A673 (cell line): ENCODE data around the gene TMEM109. TPM values are rescaled to one million over a fixed set of nuclear protein-coding genes. Genes with fewer than 3 reads are reported as not detected.

Experiments
- BruUV-seq: library from RNA; stranded (reverse); fragments of 400-500 nt; replicated peaks from 2 replicates; lab custom pipeline; 2021; lab: Mats Ljungman, UMichigan
- CTCF ChIA-PET: fragments of 300-600 bp; sonication (Branson Sonifier 250); formaldehyde crosslinking; loops from one replicate; lab custom pipeline; 2022; ENCODE audit warnings: antibody characterized with exemption; lab: Charles Lee
- POLR2A ChIA-PET: fragments of 300-600 bp; sonication (Branson Sonifier 250); formaldehyde crosslinking; loops from one replicate; lab custom pipeline; 2022; ENCODE audit warnings: antibody characterized with exemption; ENCODE audit not compliant: low non-redundant PET; lab: Charles Lee
- DNase-seq: peaks from one replicate; pipeline ENCODE4 v3.0.0-alpha.2; 2015; ENCODE audit warnings: low spot score
- H3K27ac ChIP-seq: fragments of 200-600 bp; sonication (generic); 2 replicates; pipeline ENCODE4 v1.5.1; 2016; ENCODE audit warnings: mixed run types, low read depth, mild to moderate bottlenecking, mixed read lengths, antibody characterized with exemption, low read length; ENCODE audit not compliant: poor library complexity, severe bottlenecking
- H3K27me3 ChIP-seq: fragments of 200-600 bp; sonication (generic); replicated peaks from 2 replicates; pipeline ENCODE4 v1.6.1; 2017; ENCODE audit warnings: mixed run types, low read depth, mild to moderate bottlenecking, mixed read lengths, antibody characterized with exemption, low read length; ENCODE audit not compliant: insufficient read depth, poor library complexity
- H3K36me3 ChIP-seq: fragments of 200-600 bp; sonication (generic); 2 replicates; pipeline ENCODE4 v1.6.1; 2016; ENCODE audit warnings: mixed run types, mild to moderate bottlenecking, mixed read lengths, antibody characterized with exemption, low read length; ENCODE audit not compliant: insufficient read depth, poor library complexity, severe bottlenecking
- H3K4me1 ChIP-seq: fragments of 200-600 bp; sonication (generic); 2 replicates; pipeline ENCODE4 v1.6.1; 2017; ENCODE audit warnings: mixed run types, mild to moderate bottlenecking, mixed read lengths, antibody characterized with exemption, low read length; ENCODE audit not compliant: insufficient read depth, poor library complexity, severe bottlenecking
- H3K4me3 ChIP-seq: fragments of 200-600 bp; sonication (generic); 2 replicates; pipeline ENCODE4 v1.5.1; 2016; ENCODE audit warnings: low read depth, mixed run types, mild to moderate bottlenecking, mixed read lengths, low read length; ENCODE audit not compliant: poor library complexity, severe bottlenecking
- H3K9me3 ChIP-seq: fragments of 200-600 bp; sonication (generic); 2 replicates; pipeline ENCODE4 v1.6.1; 2016; ENCODE audit warnings: mixed run types, low read depth, mild to moderate bottlenecking, mixed read lengths, antibody characterized with exemption, low read length; ENCODE audit not compliant: poor library complexity, severe bottlenecking
- CTCF ChIP-seq: fragments of 300-800, 200-600 bp; sonication (generic); conservative IDR thresholded peaks from 2 replicates; pipeline ENCODE4 v1.5.1; 2017; ENCODE audit warnings: low read depth, mild to moderate bottlenecking, antibody characterized with exemption, low read length, moderate library complexity, mixed read lengths
- EZH2 ChIP-seq: fragments of 200-600 bp; sonication (generic); IDR thresholded peaks from 2 replicates; pipeline ENCODE4 v1.6.1; 2017; ENCODE audit warnings: borderline replicate concordance, low read depth, mild to moderate bottlenecking, mixed read lengths, antibody characterized with exemption, low read length; ENCODE audit not compliant: poor library complexity, severe bottlenecking
- intact Hi-C: fragments of 100-400 bp; cut with micrococcal nuclease; formaldehyde crosslinking; loops from one replicate; pipeline ENCODE4 v1.10.0; 2022; ENCODE audit not compliant: unreplicated experiment
- total RNA-seq: library from RNA; stranded (reverse); gene quantifications from 2 replicates; pipeline ENCODE4 v1.2.3, GENCODE V29; 2021

Gene TMEM109
- total RNA-seq, 1 experiment from 2014 or later = 169 TPM

GRCh38 chr11:60928563-60929001 lies 14.6 kb downstream of the TMEM109 start:
- Histone ChIP-seq H3K27me3 (no peaks in the 10 kb centered on the region), H3K27ac (no peak overlapping the region), H3K9me3 (no peaks in the 10 kb centered on the region), H3K4me3 (no peak overlapping the region), H3K36me3 (peaks cover 27% of the 10 kb centered on the region), H3K4me1 (peaks cover 17% of the 10 kb centered on the region)
- no peak for DNase-seq
- intact Hi-C loops = no loop called here
- ChIA-PET CTCF (no interaction called here), POLR2A (no interaction called here)
- TF ChIP-seq CTCF = no peak
- TF ChIP-seq EZH2 = no peak
- BruUV-seq = no TSS peak

GRCh38 chr11:60929764-60930163 lies 15.8 kb downstream of the TMEM109 start:
- POLR2A ChIA-PET = no interaction called here
- Histone ChIP-seq H3K27me3 (no peaks in the 10 kb centered on the region), H3K9me3 (no peaks in the 10 kb centered on the region), H3K4me1 (peaks cover 11% of the 10 kb centered on the region), H3K27ac (no peak overlapping the region), H3K4me3 (no peak overlapping the region), H3K36me3 (peaks cover 27% of the 10 kb centered on the region)
- no TSS peak for BruUV-seq
- CTCF ChIA-PET = no interaction called here
- intact Hi-C loops = no loop called here
- TF ChIP-seq CTCF = no peak
- no peak for TF ChIP-seq EZH2
- DNase-seq = no peak

- intact Hi-C loops = no loop called here
- no peak overlapping the region for H3K4me3 ChIP-seq
- H3K36me3 ChIP-seq = peaks cover 27% of the 10 kb centered on the region
- H3K4me1 ChIP-seq = peaks cover 8% of the 10 kb centered on the region
- DNase-seq = no peak
- BruUV-seq = no TSS peak
- CTCF ChIA-PET = no interaction called here
- no peak overlapping the region for H3K27ac ChIP-seq
- H3K9me3 ChIP-seq = no peaks in the 10 kb centered on the region
- no peaks in the 10 kb centered on the region for H3K27me3 ChIP-seq
- POLR2A ChIA-PET = no interaction called here
- TF ChIP-seq EZH2 = no peak
- TF ChIP-seq CTCF = no peak
These were observed 16.4 kb downstream of the TMEM109 start for GRCh38 chr11:60930394-60930793.
